Stimulated activated memory B cell treated with anti-CD40 and anti-IgM and Interleukin-4, amounts not matched to agents 10 μg/mL and 1 μg/mL and 100 μg/mL, for 72 hours (primary cell): ENCODE measurements around the gene KRTAP9-2.
A peak's percentile ranks its signal among the peaks of the same experiment; 100 is the strongest.
"Not testable (repeated sequence)": the region's sequence is repeated elsewhere in the genome, so short reads cannot be mapped to it uniquely, and the experiment has no call there.

Experiments
- ATAC-seq: fragments of 150-1000 bp; cut with Tn5 transposase; 2 replicates; pipeline ENCODE4 v1.10.0; 2021
- H3K27ac Mint-ChIP-seq: one replicate; pipeline ENCODE4 v1.8.0; 2022; ENCODE audit warnings: mild to moderate bottlenecking, mixed read lengths
- H3K27me3 Mint-ChIP-seq: one replicate; pipeline ENCODE4 v1.8.0; 2022; ENCODE audit warnings: mixed read lengths
- H3K36me3 Mint-ChIP-seq: one replicate; pipeline ENCODE4 v1.8.0; 2022; ENCODE audit warnings: mixed read lengths
- H3K4me1 Mint-ChIP-seq: one replicate; pipeline ENCODE4 v1.8.0; 2022; ENCODE audit warnings: mixed read lengths
- H3K4me3 Mint-ChIP-seq: one replicate; pipeline ENCODE4 v1.8.0; 2022; ENCODE audit warnings: mild to moderate bottlenecking, moderate library complexity, mixed read lengths
- H3K9me3 Mint-ChIP-seq: one replicate; pipeline ENCODE4 v1.8.0; 2022; ENCODE audit warnings: mixed read lengths

KRTAP9-2 gene, protein sequence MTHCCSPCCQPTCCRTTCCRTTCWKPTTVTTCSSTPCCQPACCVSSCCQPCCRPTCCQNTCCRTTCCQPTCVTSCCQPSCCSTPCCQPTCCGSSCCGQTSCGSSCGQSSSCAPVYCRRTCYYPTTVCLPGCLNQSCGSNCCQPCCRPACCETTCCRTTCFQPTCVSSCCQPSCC

DNA sequence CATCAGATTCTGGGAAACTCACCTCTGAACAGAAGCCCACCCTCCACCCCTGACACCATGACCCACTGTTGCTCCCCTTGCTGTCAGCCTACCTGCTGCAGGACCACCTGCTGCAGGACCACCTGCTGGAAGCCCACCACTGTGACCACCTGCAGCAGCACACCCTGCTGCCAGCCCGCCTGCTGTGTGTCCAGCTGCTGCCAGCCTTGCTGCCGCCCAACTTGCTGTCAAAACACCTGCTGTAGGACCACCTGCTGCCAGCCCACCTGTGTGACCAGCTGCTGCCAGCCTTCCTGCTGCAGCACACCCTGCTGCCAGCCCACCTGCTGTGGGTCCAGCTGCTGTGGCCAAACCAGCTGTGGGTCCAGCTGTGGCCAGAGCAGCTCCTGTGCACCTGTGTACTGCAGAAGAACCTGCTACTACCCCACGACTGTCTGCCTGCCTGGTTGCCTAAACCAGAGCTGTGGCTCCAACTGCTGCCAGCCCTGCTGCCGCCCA, at the start of gene KRTAP9-2:
KRTAP9-2 (plus strand) TSS at position 51 of the 498 bp plus-strand sequence; CDS start at position 58, 7 bp downstream.
- not testable (repeated sequence) for H3K27ac Mint-ChIP-seq, H3K4me1 Mint-ChIP-seq, H3K9me3 Mint-ChIP-seq, H3K4me3 Mint-ChIP-seq, H3K36me3 Mint-ChIP-seq, ATAC-seq
- peaks cover 40% of the 10 kb centered on the region for H3K27me3 Mint-ChIP-seq

DNA sequence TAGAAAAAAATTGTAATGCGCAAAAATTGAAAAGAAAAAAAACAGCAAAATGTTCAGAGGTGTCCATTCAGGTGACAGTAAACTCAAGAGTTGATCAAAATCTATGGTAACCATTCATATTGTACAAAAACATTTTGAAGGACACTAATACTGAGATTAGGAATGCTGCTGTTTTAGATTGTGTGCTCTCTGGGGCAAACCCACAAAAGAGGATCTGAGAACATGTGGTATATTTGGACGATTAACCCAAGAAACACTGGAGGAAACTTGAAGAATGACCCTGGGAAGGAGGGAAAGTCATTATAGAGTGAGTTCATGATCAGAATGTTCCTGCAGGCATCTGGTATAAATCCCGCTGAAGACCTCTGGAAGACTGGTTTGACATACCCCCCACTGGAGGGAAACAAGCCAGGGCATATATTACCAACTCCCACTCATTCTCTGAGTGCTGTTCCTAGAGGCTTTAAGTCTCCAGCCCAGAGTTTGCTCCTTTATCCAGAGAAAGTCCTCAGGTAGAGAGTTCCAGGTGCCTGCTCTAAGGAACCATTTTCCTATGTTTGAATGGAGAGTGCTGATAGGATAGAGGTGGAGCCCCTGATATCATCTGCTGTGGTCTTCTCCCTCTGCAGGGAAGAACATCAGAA, 49.6 kb upstream of the KRTAP9-2 start:
- Mint-ChIP-seq H3K9me3 (no peaks in the 10 kb centered on the region), H3K4me1 (peaks cover 41% of the 10 kb centered on the region), H3K36me3 (no peaks in the 10 kb centered on the region), H3K27ac (peak overlapping the region; percentile 17), H3K27me3 (peaks cover 6% of the 10 kb centered on the region), H3K4me3 (no peak overlapping the region)
- ATAC-seq, result peak; percentile 91

DNA sequence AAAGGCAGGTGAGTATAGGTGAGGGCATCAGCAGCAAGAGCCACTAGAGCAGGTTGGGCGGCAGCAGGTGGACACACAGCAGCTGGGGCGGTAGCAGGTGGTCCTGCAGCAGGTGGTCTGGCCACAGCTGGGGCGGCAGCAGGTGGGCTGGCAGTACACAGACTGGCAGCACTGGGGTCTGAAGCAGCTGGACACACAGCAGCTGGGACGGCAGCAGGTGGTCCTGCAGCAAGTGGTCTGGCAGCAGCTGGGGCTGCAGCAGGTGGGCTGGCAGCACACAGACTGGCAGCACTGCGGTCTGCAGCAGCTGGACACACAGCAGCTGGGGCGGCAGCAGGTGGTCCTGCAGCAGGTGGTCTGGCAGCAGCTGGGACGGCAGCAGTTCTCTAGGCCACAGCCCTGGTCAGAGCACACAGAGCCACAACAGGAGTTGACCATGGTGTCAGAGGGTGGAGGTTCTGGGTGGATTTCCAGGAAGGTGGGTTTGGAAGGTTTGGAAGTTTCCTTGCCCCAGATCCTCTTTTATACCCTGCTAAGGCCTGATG, 48.6 kb upstream of the KRTAP9-2 start, which contains the start of gene KRTAP4-2:
KRTAP4-2 (minus strand) TSS at position 495 of the 545 bp plus-strand sequence; CDS start at position 438, 57 bp downstream.
- no peak for ATAC-seq
- no peaks in the 10 kb centered on the region for H3K36me3 Mint-ChIP-seq
- H3K27ac Mint-ChIP-seq, result no peak within 1 kb of the TSS
- peaks cover 41% of the 10 kb centered on the region for H3K4me1 Mint-ChIP-seq
- H3K9me3 Mint-ChIP-seq, result no peaks in the 10 kb centered on the region
- H3K27me3 Mint-ChIP-seq, result no peaks in the 10 kb centered on the region
- no peak within 1 kb of the TSS for H3K4me3 Mint-ChIP-seq

DNA sequence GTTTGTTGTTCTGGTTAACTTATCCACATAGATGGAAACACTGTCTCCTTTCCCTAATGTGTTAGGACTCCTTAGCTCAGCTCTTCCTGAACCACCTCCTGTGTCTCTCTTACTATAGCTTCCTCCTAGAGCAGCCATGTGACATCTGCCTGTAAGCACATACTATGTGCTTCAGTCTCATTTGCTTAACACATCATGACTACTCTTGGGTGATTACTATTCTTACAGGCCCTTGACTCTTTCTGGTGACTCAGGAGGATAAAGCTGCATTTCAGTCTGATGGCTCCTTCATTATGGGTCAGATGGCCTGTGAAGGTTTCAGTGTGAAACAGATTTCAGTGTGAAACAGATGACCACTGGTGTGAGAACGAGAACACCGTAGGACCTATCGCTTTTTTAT, 48.1 kb upstream of the KRTAP9-2 start:
- no peak overlapping the region for H3K4me3 Mint-ChIP-seq
- peaks cover 39% of the 10 kb centered on the region for H3K4me1 Mint-ChIP-seq
- no peak overlapping the region for H3K27ac Mint-ChIP-seq
- no peaks in the 10 kb centered on the region for H3K9me3 Mint-ChIP-seq
- ATAC-seq, result peak; percentile 32
- H3K27me3 Mint-ChIP-seq, result no peaks in the 10 kb centered on the region
- no peaks in the 10 kb centered on the region for H3K36me3 Mint-ChIP-seq

DNA sequence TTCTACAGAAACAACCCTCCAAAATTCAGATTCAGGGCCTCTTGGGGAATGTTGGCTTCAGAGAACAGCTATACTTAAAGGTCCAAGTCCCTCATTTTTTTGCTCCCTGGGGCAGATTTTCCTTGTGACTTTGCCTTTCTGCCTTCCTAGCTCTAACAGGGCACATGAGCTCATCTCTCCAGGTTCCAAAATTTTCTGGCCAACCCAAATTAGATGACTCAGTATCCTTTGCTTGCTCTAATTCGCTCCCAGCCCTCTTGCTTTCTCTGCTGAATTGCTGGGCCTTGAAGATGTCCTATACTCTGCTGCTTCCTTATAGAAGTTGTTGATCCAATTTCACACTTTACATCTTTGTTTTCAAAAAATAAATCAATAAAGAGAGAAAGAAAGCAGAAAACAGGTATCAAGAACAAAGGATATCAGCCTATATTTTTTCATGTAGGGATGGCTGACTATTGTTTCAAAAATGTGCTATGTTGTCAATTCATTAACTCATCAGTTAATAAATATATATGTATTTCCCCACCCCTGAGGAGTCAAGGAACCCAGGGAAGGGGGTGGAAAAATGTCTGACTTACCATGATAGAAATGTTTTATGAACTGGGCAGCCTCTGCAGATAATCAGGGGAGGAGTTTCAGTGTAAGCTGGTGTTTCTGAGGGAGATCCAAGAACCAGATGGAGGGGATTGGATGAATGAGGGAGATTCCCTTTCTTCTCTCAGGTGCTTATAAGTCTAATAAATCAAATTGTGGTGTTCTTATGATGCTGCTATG, 47.4 kb upstream of the KRTAP9-2 start:
- no peak for ATAC-seq
- peaks cover 2% of the 10 kb centered on the region for H3K27me3 Mint-ChIP-seq
- H3K27ac Mint-ChIP-seq, result no peak overlapping the region
- H3K36me3 Mint-ChIP-seq, result no peaks in the 10 kb centered on the region
- H3K4me1 Mint-ChIP-seq, result peaks cover 35% of the 10 kb centered on the region
- H3K9me3 Mint-ChIP-seq, result no peaks in the 10 kb centered on the region
- no peak overlapping the region for H3K4me3 Mint-ChIP-seq

DNA sequence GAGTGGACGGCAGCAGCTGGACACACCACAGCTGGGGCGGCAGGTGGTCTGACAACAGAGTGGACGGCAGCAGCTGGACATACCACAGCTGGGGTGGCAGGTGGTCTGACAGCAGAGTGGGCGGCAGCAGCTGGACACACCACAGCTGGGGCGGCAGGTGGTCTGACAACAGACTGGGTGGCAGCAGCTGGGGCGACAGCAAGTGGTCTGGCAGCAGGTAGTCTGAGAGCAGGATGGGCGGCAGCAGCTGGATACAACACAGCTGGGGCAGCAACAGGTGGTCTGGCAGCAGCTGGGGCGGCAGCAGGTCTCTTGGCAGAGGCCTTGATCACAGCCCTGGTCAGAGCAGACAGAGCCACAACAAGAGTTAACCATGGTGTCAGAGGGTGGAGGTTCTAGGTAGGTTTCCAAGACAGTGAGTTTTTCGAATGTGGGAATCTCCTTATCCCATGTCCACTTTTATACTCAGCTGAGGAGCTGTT, 41.9 kb upstream of the KRTAP9-2 start, which contains the start of gene KRTAP4-1:
KRTAP4-1 (minus strand) TSS at position 432 of the 482 bp plus-strand sequence; CDS start at position 375, 57 bp downstream.
- H3K9me3 Mint-ChIP-seq, result no peaks in the 10 kb centered on the region
- no peak within 1 kb of the TSS for H3K27ac Mint-ChIP-seq
- ATAC-seq, result no peak
- no peaks in the 10 kb centered on the region for H3K36me3 Mint-ChIP-seq
- no peak within 1 kb of the TSS for H3K4me3 Mint-ChIP-seq
- H3K27me3 Mint-ChIP-seq, result peaks cover 10% of the 10 kb centered on the region
- no peaks in the 10 kb centered on the region for H3K4me1 Mint-ChIP-seq

DNA sequence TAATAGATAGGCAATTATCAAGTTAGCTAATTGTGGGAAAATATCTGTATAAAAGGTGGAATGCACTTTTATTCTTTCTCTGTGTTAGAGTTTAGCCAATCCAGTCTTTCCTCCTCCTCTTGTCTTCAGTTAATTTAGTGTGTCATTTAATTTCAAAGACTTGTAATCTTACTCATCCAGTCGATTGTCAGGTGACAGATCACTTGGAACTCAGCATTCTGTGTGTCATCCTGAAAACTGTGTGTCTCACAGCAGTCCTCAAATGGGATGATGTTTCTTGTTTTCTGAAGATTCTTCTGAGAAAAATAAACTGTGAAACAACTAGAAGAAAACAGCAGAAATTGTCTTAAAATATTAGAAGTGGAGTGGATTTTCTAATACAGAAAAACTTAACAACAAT, 41.4 kb upstream of the KRTAP9-2 start:
- no peak overlapping the region for H3K4me3 Mint-ChIP-seq
- H3K9me3 Mint-ChIP-seq, result no peaks in the 10 kb centered on the region
- H3K36me3 Mint-ChIP-seq, result no peaks in the 10 kb centered on the region
- peaks cover 15% of the 10 kb centered on the region for H3K27me3 Mint-ChIP-seq
- no peak for ATAC-seq
- no peaks in the 10 kb centered on the region for H3K4me1 Mint-ChIP-seq
- H3K27ac Mint-ChIP-seq, result no peak overlapping the region

DNA sequence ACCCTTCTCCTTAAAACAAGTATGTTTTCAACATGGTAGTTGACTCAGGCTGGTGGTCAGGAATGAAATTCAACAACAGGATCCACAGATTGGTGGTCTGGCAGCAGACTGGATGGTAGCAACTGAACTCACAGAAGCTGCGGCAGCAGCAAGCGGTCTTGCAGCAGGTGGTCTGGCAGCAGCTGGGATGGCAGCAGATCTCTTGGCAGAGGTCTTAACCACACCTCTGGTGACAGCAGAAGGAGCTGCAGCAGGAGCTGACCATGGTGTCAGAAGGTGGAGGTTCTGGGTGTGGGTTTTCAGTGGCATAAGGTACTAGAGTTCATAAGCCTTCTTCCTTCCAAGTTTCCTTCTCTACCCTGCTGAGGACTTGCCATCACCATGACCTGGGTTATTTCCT, 39.6 kb upstream of the KRTAP9-2 start:
- no peak overlapping the region for H3K4me3 Mint-ChIP-seq
- no peak for ATAC-seq
- H3K9me3 Mint-ChIP-seq, result no peaks in the 10 kb centered on the region
- H3K27me3 Mint-ChIP-seq, result peaks cover 34% of the 10 kb centered on the region
- H3K27ac Mint-ChIP-seq, result no peak overlapping the region
- H3K4me1 Mint-ChIP-seq, result no peaks in the 10 kb centered on the region
- H3K36me3 Mint-ChIP-seq, result no peaks in the 10 kb centered on the region

DNA sequence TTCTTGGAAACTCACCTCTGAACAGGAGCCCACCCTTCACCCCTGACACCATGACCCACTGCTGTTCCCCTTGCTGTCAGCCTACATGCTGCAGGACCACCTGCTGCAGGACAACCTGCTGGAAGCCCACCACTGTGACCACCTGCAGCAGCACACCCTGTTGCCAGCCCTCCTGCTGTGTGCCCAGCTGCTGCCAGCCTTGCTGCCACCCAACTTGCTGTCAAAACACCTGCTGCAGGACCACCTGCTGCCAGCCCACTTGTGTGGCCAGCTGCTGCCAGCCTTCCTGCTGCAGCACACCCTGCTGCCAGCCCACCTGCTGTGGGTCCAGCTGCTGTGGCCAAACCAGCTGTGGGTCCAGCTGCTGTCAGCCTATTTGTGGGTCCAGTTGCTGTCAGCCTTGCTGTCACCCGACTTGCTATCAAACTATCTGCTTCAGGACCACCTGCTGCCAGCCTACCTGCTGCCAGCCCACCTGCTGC, 36.6 kb upstream of the KRTAP9-2 start, which contains the start of gene KRTAP9-1:
KRTAP9-1 (plus strand) TSS at position 51 of the 482 bp plus-strand sequence; CDS start at position 51, 0 bp downstream.
- peak within 1 kb of the TSS; percentile 18 for H3K27ac Mint-ChIP-seq
- H3K4me1 Mint-ChIP-seq, H3K9me3 Mint-ChIP-seq, H3K36me3 Mint-ChIP-seq, ATAC-seq, H3K4me3 Mint-ChIP-seq: not testable (repeated sequence)
- peaks cover 32% of the 10 kb centered on the region for H3K27me3 Mint-ChIP-seq

DNA sequence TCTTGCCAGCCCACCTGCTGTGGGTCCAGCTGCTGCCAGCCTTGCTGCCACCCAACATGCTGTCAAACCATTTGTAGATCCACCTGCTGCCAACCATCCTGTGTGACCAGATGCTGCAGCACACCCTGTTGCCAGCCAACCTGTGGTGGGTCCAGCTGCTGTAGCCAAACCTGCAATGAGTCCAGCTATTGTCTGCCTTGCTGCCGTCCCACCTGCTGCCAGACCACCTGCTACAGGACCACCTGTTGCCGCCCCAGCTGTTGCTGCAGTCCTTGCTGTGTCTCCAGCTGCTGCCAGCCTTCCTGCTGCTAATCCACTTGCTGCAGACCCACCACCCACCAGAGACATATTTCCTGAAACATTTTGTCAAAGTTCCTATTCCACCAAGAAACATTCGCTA, 36.1 kb upstream of the KRTAP9-2 start:
- Mint-ChIP-seq H3K27me3 (peaks cover 32% of the 10 kb centered on the region), H3K4me1 (no peaks in the 10 kb centered on the region), H3K9me3 (peaks cover 4% of the 10 kb centered on the region), H3K36me3 (no peaks in the 10 kb centered on the region), H3K27ac (peak overlapping the region; percentile 18), H3K4me3 (no peak overlapping the region)
- no peak for ATAC-seq

DNA sequence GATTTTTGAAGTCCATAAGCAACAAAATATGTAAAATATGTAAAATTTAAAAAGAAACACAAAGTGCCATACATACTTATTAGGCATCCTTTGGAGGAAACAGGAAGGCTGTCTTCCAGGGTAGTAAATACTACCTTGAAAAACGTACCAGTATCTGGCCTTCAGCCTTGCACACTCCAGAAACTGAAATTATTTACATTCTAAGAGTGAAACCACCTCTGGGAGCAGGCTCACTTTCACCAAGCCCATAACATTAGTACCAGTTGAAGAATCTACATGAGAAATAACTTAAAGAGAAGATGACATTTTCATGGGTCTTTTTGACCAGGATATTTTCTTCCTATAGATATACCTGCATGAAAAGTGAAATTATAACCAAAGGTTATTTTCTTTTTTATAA, 30.4 kb upstream of the KRTAP9-2 start:
- Mint-ChIP-seq H3K27me3 (peaks cover 15% of the 10 kb centered on the region), H3K4me1 (no peaks in the 10 kb centered on the region)

DNA sequence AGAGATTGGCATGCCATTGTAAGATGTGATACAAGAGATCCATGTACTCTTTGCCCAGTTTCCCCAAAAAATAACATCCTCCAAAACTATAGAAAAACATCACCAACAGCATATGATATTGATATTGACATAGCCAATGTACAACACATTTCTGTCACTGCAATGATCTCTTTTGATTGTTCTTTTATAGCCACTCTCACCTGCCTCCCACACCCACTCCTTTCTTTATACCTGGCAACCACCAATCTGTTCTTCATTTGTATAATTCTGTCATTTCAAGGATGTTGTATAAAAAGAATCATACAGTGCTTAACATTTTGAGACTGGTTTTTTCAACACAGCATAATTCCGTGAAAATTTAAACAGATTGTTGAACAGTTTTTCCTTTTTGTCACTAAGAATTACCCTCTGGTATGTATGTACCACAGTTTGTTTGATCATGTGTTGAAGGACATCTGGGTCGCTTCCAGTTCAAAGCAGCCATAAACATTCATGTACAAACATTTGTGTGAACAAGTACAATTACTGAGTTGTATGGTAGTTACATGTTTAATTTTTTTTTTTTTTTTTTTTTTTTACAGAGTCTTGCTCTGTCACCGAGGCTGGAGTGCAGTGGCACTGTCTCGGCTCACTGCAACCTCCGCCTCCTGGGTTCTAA, 26.9 kb upstream of the KRTAP9-2 start:
- no peaks in the 10 kb centered on the region for H3K4me1 Mint-ChIP-seq
- ATAC-seq, result no peak
- no peaks in the 10 kb centered on the region for H3K36me3 Mint-ChIP-seq
- H3K27me3 Mint-ChIP-seq, result no peaks in the 10 kb centered on the region
- H3K4me3 Mint-ChIP-seq, result no peak overlapping the region
- H3K27ac Mint-ChIP-seq, result no peak overlapping the region
- peaks cover 4% of the 10 kb centered on the region for H3K9me3 Mint-ChIP-seq

More for the DNA sequence above, 30.4 kb upstream of the KRTAP9-2 start:
- ATAC-seq, result no peak
- Mint-ChIP-seq H3K36me3 (no peaks in the 10 kb centered on the region), H3K27ac (no peak overlapping the region), H3K4me3 (no peak overlapping the region), H3K9me3 (peaks cover 8% of the 10 kb centered on the region)

DNA sequence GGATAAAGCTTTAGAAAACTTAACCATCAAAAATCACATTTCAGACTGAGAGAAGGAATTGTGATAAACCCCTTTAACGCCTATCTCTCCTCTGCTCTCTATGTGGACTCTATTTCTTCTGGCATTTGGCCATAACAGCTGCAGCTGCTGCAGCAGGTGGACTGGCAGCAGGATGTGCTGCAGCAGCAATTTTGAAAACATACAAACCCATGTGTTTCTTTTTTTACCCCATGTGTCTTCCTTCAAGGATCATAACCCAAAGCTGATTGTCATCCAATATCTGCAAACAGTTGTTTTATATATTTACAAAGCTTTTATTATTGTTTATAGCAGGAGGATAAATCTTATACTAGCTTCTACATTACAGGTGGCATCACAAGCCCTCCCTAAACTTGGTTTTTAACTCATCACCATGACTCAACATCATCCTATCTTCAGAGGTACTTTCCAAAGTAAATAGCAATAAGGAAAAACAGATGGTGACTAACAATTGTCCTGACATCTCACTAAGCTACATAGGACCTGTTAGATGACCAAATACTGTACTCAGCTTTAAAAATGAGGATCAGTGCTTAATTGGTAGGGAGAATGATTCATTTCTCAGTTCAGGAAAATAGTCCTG, 14.5 kb upstream of the KRTAP9-2 start:
- Mint-ChIP-seq H3K27ac (no peak overlapping the region), H3K4me3 (no peak overlapping the region)
- ATAC-seq, result no peak

DNA sequence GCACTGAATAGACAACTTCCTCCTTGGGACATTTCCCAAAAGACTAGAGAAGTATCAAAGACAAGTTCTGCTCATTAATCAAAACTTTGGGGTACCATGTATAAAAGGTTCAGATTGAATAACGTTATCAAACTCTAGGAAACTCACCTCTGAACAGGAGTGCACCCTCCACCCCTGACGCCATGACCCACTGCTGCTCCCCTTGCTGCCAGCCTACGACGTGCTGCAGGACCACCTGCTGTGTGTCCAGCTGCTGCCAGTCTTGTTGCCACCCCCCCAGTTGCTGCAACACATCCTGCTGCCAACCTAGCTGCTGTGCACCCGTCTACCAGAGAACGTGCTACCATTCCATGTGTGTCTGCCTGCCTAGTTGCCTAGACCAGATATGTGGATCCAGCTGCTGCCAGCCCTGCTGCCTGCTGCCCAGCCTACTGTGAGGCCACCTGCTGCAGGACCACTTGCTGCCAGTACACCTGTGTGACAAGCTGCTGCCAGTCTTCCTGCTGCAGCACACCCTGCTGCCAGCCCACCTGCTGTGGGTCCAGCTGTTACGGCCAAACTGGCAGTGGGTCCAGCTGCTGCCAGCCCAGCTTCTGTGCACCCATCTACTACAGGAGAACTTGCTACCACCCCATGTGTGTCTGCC, 13.8 kb upstream of the KRTAP9-2 start:
- ATAC-seq, result peak; percentile 45
- H3K27me3 Mint-ChIP-seq, result peaks cover 89% of the 10 kb centered on the region
- H3K4me1 Mint-ChIP-seq, result peaks cover 12% of the 10 kb centered on the region
- H3K9me3 Mint-ChIP-seq, result no peaks in the 10 kb centered on the region
- H3K27ac Mint-ChIP-seq, result no peak overlapping the region
- no peaks in the 10 kb centered on the region for H3K36me3 Mint-ChIP-seq
- H3K4me3 Mint-ChIP-seq, result no peak overlapping the region

More for the DNA sequence above, 14.5 kb upstream of the KRTAP9-2 start:
- Mint-ChIP-seq H3K27me3 (peaks cover 84% of the 10 kb centered on the region), H3K9me3 (no peaks in the 10 kb centered on the region), H3K4me1 (peaks cover 12% of the 10 kb centered on the region), H3K36me3 (no peaks in the 10 kb centered on the region)
